Karpas-422 (cell line): ENCODE results near the gene VPS13D. TPM values are rescaled to one million over a fixed set of nuclear protein-coding genes. Genes with fewer than 3 reads are reported as not detected.

Source experiments
- DNase-seq: peaks from one replicate; pipeline ENCODE4 v3.0.0-alpha.2; 2015
- H2AFZ ChIP-seq: fragments of 200-600 bp; sonication (generic); 2 replicates; pipeline ENCODE4 v1.6.1; 2014; ENCODE audit warnings: antibody characterized with exemption, low read length, mixed read lengths
- H3K27ac ChIP-seq: fragments of 200-600 bp; sonication (generic); 2 replicates; pipeline ENCODE4 v1.5.1; 2014; ENCODE audit warnings: mild to moderate bottlenecking, low read length, moderate library complexity
- H3K27me3 ChIP-seq: fragments of 200-600 bp; sonication (generic); 2 replicates; pipeline ENCODE4 v1.6.1; 2014; ENCODE audit warnings: low read length, mixed read lengths
- H3K36me3 ChIP-seq: fragments of 200-600 bp; sonication (generic); 2 replicates; pipeline ENCODE4 v1.6.1; 2014; ENCODE audit warnings: low read length, mixed read lengths; ENCODE audit not compliant: insufficient read depth
- H3K4me1 ChIP-seq: fragments of 200-600 bp; sonication (generic); 2 replicates; pipeline ENCODE4 v1.6.1; 2014; ENCODE audit warnings: mild to moderate bottlenecking, low read length, mixed read lengths
- H3K4me2 ChIP-seq: fragments of 200-600 bp; sonication (generic); 2 replicates; pipeline ENCODE4 v1.6.1; 2014; ENCODE audit warnings: low read length, low read depth, mild to moderate bottlenecking; ENCODE audit not compliant: poor library complexity, severe bottlenecking
- H3K4me3 ChIP-seq: fragments of 200-600 bp; sonication (generic); 2 replicates; pipeline ENCODE4 v1.5.1; 2014; ENCODE audit warnings: mild to moderate bottlenecking, antibody characterized with exemption, low read length, mixed read lengths
- H3K79me2 ChIP-seq: fragments of 200-600 bp; sonication (generic); 2 replicates; pipeline ENCODE4 v1.6.1; 2014; ENCODE audit warnings: mild to moderate bottlenecking, low read length, mixed read lengths
- H3K9ac ChIP-seq: fragments of 200-600 bp; sonication (generic); 2 replicates; pipeline ENCODE4 v1.6.0; 2014; ENCODE audit warnings: low read length
- H3K9me2 ChIP-seq: fragments of 200-600 bp; sonication (generic), shearing (Covaris generic); replicated peaks from 2 replicates; pipeline ENCODE4 v1.6.0; 2014; ENCODE audit warnings: mild to moderate bottlenecking, low read length, moderate library complexity; ENCODE audit not compliant: insufficient read depth
- H3K9me3 ChIP-seq: fragments of 300-700, 200-600 bp; sonication (generic); 2 replicates; pipeline ENCODE4 v1.6.1; 2014; ENCODE audit warnings: low read length, mixed read lengths
- H4K20me1 ChIP-seq: fragments of 200-600 bp; sonication (generic); 2 replicates; pipeline ENCODE4 v1.6.1; 2014; ENCODE audit warnings: mild to moderate bottlenecking, antibody characterized with exemption, low read length, low read depth; ENCODE audit not compliant: insufficient read depth
- total RNA-seq: library from RNA; depleted of rRNA; stranded (reverse); fragments of >200 nt; shearing (Covaris generic); gene quantifications from 2 replicates; pipeline ENCODE4 v1.2.3, GENCODE V29; 2014; ENCODE audit warnings: low replicate concordance

VPS13D gene
- total RNA-seq, 1 experiment from 2014 or later, result 36.2 TPM

- Histone ChIP-seq H3K4me3 (no peak overlapping the region), H2AFZ (no peak overlapping the region), H3K9me2 (no peaks in the 10 kb centered on the region), H3K27ac (no peak overlapping the region), H3K79me2 (no peaks in the 10 kb centered on the region), H4K20me1 (no peaks in the 10 kb centered on the region), H3K4me1 (no peaks in the 10 kb centered on the region), H3K9ac (no peak overlapping the region), H3K4me2 (no peak overlapping the region), H3K9me3 (no peaks in the 10 kb centered on the region), H3K36me3 (no peaks in the 10 kb centered on the region), H3K27me3 (no peaks in the 10 kb centered on the region)
- DNase-seq, result no peak
These were observed 261.8 kb downstream of the VPS13D start for GRCh38 chr1:12491656-12492055.

GRCh38 chr1:12495725-12496124, 265.9 kb downstream of the VPS13D start:
- no peak overlapping the region for H3K27ac ChIP-seq
- H2AFZ ChIP-seq, result no peak overlapping the region

GRCh38 chr1:12496154-12496961, 266.5 kb downstream of the VPS13D start:
- Histone ChIP-seq H3K36me3 (no peaks in the 10 kb centered on the region), H3K9me3 (no peaks in the 10 kb centered on the region), H4K20me1 (no peaks in the 10 kb centered on the region), H2AFZ (no peak overlapping the region), H3K9ac (no peak overlapping the region), H3K4me1 (no peaks in the 10 kb centered on the region), H3K4me2 (no peak overlapping the region), H3K27me3 (no peaks in the 10 kb centered on the region), H3K9me2 (no peaks in the 10 kb centered on the region), H3K4me3 (no peak overlapping the region), H3K79me2 (no peaks in the 10 kb centered on the region), H3K27ac (no peak overlapping the region)
- DNase-seq, result no peak

More at GRCh38 chr1:12495725-12496124, 265.9 kb downstream of the VPS13D start:
- Histone ChIP-seq H4K20me1 (no peaks in the 10 kb centered on the region), H3K4me3 (no peak overlapping the region), H3K9me2 (no peaks in the 10 kb centered on the region), H3K4me2 (no peak overlapping the region), H3K4me1 (no peaks in the 10 kb centered on the region), H3K27me3 (no peaks in the 10 kb centered on the region), H3K79me2 (no peaks in the 10 kb centered on the region), H3K9ac (no peak overlapping the region), H3K9me3 (no peaks in the 10 kb centered on the region), H3K36me3 (no peaks in the 10 kb centered on the region)
- no peak for DNase-seq

GRCh38 chr1:12499539-12500240, 269.9 kb downstream of the VPS13D start:
- Histone ChIP-seq H3K27ac (no peak overlapping the region), H3K4me2 (no peak overlapping the region), H4K20me1 (no peaks in the 10 kb centered on the region), H3K27me3 (no peaks in the 10 kb centered on the region), H3K9me3 (no peaks in the 10 kb centered on the region), H3K9me2 (no peaks in the 10 kb centered on the region), H3K9ac (no peak overlapping the region), H2AFZ (no peak overlapping the region), H3K4me1 (no peaks in the 10 kb centered on the region), H3K79me2 (no peaks in the 10 kb centered on the region), H3K4me3 (no peak overlapping the region), H3K36me3 (no peaks in the 10 kb centered on the region)
- peak; percentile 26 for DNase-seq

- H3K9me3 ChIP-seq, result no peaks in the 10 kb centered on the region
- no peak overlapping the region for H3K27ac ChIP-seq
- no peak overlapping the region for H3K4me2 ChIP-seq
- H3K4me1 ChIP-seq, result no peaks in the 10 kb centered on the region
- no peaks in the 10 kb centered on the region for H3K27me3 ChIP-seq
- H3K79me2 ChIP-seq, result no peaks in the 10 kb centered on the region
- DNase-seq, result no peak
- no peaks in the 10 kb centered on the region for H3K9me2 ChIP-seq
- H3K4me3 ChIP-seq, result no peak overlapping the region
- no peaks in the 10 kb centered on the region for H4K20me1 ChIP-seq
- no peaks in the 10 kb centered on the region for H3K36me3 ChIP-seq
- no peak overlapping the region for H2AFZ ChIP-seq
- no peak overlapping the region for H3K9ac ChIP-seq
These were observed 271.8 kb downstream of the VPS13D start for GRCh38 chr1:12501661-12502060.

GRCh38 chr1:12502336-12503109, 272.7 kb downstream of the VPS13D start:
- Histone ChIP-seq H3K4me3 (no peak overlapping the region), H3K27me3 (no peaks in the 10 kb centered on the region), H3K4me1 (no peaks in the 10 kb centered on the region), H3K9me3 (no peaks in the 10 kb centered on the region), H3K4me2 (no peak overlapping the region), H3K27ac (no peak overlapping the region), H3K36me3 (no peaks in the 10 kb centered on the region), H4K20me1 (no peaks in the 10 kb centered on the region), H3K9ac (no peak overlapping the region), H3K79me2 (no peaks in the 10 kb centered on the region), H3K9me2 (no peaks in the 10 kb centered on the region), H2AFZ (no peak overlapping the region)
- no peak for DNase-seq

GRCh38 chr1:12503709-12504108, 273.9 kb downstream of the VPS13D start:
- no peaks in the 10 kb centered on the region for H3K9me3 ChIP-seq
- H3K79me2 ChIP-seq, result no peaks in the 10 kb centered on the region
- no peak overlapping the region for H3K9ac ChIP-seq
- H3K4me1 ChIP-seq, result no peaks in the 10 kb centered on the region
- no peaks in the 10 kb centered on the region for H3K36me3 ChIP-seq
- H3K4me2 ChIP-seq, result no peak overlapping the region
- no peaks in the 10 kb centered on the region for H3K27me3 ChIP-seq
- H4K20me1 ChIP-seq, result no peaks in the 10 kb centered on the region
- DNase-seq, result no peak
- H2AFZ ChIP-seq, result no peak overlapping the region
- no peak overlapping the region for H3K27ac ChIP-seq
- H3K4me3 ChIP-seq, result no peak overlapping the region
- no peaks in the 10 kb centered on the region for H3K9me2 ChIP-seq

GRCh38 chr1:12504601-12505000, 274.8 kb downstream of the VPS13D start:
- no peak overlapping the region for H2AFZ ChIP-seq
- no peaks in the 10 kb centered on the region for H3K9me3 ChIP-seq
- H3K4me2 ChIP-seq, result no peak overlapping the region
- no peaks in the 10 kb centered on the region for H3K79me2 ChIP-seq
- no peaks in the 10 kb centered on the region for H3K36me3 ChIP-seq
- H3K4me1 ChIP-seq, result no peaks in the 10 kb centered on the region
- no peak overlapping the region for H3K27ac ChIP-seq
- H3K27me3 ChIP-seq, result no peaks in the 10 kb centered on the region
- H3K9me2 ChIP-seq, result no peaks in the 10 kb centered on the region
- no peak for DNase-seq
- no peak overlapping the region for H3K4me3 ChIP-seq
- no peak overlapping the region for H3K9ac ChIP-seq
- no peaks in the 10 kb centered on the region for H4K20me1 ChIP-seq
